Measurements from ENCODE around the gene TMEM30B.
A peak's percentile ranks its signal among the peaks of the same experiment; 100 is the strongest.
"Not testable (repeated sequence)": the region's sequence is repeated elsewhere in the genome, so short reads cannot be mapped to it uniquely, and the experiment has no call there.

The TMEM30B gene, protein sequence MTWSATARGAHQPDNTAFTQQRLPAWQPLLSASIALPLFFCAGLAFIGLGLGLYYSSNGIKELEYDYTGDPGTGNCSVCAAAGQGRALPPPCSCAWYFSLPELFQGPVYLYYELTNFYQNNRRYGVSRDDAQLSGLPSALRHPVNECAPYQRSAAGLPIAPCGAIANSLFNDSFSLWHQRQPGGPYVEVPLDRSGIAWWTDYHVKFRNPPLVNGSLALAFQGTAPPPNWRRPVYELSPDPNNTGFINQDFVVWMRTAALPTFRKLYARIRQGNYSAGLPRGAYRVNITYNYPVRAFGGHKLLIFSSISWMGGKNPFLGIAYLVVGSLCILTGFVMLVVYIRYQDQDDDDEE
- total RNA-seq = 10.2 to 23.1 (median 16.0) reads per million in 4 donors

DNA sequence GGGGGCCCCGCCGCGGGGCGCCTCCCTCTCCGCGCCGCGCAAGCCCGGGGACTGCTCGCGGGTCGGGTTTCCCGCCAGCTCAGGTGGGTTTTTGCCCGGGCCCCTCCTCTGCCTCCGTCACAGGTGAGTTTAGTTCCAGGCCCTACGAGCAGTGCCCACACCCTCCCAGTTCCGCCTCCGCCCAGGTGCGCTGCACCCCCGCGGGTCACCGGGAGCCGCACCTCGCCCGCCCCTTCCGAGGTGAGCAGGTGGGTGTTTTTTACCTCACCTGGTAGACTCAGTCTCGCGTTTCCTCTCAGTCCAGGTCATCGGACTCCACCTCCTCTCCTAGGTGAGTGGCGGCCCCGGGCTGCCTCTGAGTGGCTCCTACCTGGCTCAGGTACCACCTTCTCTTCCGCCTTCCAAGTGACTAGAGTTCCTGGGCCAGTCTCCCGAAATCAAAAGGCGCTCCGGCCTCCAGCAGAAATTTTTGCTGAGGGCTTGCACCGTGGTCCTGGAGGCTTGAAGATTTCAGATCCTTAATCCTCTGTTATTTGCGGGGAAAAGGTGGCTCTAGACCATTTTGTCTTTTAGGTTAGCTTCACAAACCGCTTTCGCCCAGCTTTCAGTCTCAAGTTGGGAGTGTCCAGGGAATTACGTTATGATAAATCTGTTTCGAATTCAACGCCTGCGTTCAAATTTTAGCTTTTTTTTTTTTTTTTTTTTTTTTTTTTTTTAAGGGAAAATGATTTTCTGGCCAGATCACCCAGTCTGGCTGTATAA is at the start of gene TMEM30B:
Gene TMEM30B (minus strand): TSS at position 153 of the 762 bp plus-strand sequence. CDS start 191 bp downstream, outside the sequence.
- DNase-seq = peak in 3 of 5 donors; percentile 8 to 27 (median 15)

DNA sequence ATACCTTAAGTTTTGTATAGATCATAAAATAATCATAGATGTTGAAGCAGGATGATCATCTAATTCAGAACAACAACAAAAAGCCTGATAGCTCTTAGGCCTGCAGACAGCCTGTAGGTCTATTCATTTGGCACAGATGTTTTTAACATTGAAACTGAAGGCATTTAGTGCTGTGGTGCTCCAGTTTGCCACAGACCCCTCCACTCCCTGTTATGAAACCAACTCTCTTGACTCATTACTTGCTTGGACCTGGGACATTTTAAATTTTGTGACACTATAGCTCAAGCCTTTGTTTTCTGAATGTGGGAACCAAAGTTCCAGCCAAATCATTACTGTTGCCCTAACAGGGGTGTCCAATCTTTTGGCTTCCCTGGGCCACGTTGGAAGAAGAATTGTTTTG is 49.4 kb upstream of the TMEM30B start:
- DNase-seq = peak in 1 of 5 donors; percentile 79

DNA sequence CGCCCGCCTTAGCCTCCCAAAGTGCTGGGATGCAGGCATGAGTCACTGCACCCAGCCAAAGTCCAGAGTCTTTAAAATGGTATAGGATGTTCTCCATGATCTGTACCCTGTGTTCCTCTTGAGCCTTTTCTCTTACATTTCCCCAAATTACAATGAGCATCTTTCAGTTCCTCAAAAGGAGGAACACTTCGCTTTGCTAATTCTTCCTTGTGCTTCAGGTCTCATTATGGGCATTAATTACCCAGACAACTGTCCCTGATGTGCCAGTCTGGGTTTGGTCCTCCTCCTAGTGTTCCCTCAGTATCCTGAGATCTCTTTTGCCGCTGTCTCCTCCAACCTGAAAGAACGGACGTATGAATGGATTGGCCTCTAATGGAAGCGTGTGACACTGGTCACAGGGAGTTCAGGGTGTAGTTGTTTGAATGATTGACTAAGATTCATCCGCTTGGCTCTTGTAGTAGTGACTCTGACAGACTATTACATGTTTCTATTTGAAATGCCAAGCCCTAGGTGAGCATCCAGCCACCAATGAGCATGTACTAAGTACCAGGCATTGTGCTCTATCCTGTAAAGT is 48.4 kb upstream of the TMEM30B start:
- no peak for DNase-seq

DNA sequence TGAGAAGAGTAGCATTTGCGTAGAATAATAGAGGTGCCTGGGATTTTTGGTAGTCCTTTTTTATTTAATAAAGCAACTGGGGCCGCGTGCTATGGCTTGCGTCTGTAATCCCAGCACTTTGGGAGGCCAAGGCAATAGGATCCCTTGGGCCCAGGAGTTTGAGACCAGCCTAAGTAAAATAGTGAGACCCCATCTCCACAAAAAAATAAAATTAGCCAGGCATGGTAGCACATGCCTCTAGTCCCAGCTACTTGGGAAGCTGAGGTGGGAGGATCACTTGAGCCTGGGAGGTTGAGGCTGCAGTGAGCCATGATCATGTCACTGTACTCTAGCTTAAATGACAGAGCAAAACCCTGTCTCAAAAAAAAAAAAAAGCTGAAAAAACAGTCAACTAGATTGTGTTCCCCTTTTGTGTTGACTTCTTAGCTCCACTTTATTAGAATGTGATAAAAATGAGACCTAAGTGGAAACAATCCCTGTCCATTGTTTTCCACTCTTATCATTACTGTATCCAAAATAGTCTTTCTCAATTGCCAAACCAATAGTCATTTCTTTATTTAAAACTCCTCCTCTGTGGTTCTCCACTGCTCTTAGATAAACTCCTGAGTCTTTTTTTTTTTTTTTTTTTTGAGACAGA is 47.6 kb upstream of the TMEM30B start:
- no peak for DNase-seq

DNA sequence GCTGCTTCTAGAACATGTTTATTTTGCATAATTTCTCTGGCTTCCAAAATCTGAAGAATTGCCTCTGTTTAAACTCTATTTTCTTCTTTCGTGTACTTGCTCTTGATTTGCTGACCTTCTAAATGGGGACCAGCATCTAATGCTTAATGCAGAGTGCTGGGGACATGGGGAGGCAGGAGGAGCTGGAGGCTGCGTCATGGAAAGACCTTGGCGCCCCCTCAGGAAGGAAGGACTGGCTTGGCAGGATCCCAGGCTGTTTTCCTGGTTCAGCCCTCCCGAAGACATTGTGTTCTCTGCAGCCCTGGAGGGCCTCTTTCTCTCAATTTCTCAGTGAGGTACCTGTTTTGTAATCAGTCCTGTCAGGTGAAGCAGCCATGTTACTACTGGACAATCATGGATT is 45.7 kb upstream of the TMEM30B start:
- no peak for DNase-seq

DNA sequence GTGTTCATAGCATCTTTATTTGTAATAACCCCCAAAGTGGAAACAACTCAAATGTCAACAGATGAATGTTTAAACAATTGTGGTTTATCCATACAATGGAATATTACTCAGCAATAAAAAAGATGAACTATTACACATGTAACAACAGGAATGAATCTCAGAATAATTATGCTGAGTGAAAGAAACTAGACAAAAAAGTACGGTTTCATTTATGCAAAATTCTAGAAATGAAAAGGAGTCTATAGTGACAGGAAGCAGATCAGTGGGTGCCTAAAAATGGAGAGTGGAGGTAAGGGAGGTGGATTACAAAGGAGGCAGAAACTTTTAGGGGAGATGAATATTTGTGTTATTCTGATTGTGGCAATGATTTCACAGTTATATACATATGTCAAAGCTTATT is 45.0 kb upstream of the TMEM30B start:
- no peak for DNase-seq

DNA sequence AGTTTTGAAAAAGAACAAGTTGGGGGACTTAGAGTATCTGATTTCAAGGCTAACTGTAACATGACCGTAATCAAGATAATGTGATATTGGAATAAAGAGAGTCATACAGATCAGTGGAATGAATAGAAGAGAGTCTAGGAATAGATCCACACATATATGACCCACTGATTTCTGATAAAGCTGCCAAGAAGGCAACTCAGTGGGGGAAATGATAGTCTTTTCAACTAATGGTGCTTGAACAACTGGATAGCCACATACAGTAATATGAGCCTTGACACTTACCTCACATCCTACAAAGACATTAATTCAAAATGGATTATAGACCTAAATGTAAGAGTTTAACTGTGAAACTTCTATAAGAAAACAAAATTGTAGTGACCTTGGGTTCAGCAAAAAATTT is 44.0 kb upstream of the TMEM30B start:
- no peak for DNase-seq

DNA sequence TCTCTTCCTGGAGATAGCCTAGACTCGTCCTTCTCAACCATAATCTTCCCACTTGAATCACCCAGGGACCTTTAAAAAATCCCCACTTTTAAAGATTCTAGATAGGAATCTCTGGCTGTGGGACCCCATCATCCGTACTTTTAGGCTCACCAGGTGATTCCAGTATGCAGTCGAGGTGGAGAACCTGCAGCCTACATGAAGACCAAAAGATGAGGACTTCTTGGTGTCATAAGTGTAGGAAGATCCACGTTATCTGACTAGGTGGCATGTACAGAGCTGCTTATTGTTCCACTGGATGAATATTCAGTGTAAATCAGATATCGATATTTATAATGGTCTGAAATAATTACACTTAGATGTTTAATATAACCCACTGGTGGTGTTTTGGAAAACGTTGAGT is 42.8 kb upstream of the TMEM30B start:
- no peak for DNase-seq

DNA sequence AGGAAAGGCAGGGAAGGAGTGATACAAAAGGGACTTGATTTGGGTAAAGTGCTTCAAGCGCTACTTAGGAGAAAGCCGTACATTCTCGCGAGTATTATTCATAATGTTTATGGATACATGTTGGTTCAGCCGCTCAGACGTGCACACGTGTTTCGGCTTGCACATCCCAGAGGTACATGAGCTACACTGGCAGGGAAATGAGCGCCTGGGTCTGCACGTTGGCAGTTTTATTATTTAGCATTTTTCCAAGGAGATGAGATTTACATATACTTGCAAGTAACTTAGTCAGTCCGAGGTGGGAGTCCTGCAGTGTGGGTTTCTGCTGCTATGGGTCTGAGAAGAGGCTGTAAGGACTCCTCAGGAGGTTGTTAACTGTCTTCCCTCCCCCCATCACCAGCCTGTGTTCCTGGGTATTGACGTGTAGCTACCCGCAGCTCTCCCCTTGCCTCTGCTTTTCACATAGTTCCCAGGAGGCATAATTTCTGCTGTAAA is 41.7 kb upstream of the TMEM30B start:
- peak in 1 of 5 donors; percentile 15 for DNase-seq

DNA sequence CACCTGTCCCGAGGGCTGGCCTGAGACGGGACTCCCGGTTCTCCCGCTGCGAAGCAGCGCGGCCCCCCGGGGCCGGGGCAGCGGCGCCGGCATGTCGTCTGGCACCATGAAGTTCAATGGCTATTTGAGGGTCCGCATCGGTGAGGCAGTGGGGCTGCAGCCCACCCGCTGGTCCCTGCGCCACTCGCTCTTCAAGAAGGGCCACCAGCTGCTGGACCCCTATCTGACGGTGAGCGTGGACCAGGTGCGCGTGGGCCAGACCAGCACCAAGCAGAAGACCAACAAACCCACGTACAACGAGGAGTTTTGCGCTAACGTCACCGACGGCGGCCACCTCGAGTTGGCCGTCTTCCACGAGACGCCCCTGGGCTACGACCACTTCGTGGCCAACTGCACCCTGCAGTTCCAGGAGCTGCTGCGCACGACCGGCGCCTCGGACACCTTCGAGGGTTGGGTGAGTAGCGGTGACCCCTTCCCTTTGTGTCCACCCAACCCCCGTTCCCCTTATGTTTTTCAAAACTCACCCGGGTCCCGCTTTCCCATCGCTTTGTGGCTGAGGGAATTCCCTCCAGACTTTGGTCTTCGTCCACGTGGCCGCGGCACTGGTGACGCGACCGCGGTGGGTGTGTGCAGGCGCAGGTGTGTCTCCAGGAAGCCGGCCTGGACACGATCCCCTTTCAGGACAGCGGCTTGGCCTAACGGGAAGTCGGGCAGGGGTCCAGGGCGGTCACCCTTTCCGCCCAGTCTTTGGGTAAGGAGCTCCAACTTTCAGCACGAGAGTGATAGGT is 41.1 kb upstream of the TMEM30B start:
- DNase-seq = peak in 2 of 5 donors; percentile 29 to 42

DNA sequence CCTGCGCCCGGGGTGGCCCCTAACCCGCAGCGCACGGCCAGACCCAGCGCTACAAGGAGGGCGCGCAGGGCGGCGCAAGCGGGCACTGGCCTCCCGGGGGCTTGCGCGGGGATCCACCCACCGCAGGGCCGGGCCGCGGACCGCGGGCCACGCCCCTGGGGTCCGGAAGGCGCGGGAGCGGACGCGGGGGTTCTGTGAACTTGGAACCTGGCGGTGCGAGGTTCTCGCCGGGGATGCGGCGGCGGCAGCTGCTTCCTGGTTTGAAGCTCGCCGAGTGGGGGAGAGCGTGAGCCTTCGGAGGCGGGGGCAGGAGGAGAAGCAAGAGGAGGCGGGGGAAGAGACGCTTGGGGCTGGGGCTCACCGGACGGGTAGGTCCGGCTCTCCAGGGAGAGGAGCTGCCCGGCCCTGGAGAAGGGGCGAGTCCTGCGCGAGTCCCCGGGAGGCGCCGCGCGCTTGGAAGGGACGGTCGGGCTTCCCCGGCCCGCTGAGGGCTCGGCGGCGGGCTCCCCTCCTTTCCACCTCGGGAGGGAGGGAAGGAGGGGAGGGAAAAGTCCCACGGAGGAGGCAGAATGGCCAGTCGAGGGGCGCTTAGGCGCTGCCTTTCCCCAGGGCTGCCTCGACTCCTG is 40.4 kb upstream of the TMEM30B start, which contains the start of gene PRKCH:
Gene PRKCH (plus strand): TSS at position 195 of the 626 bp plus-strand sequence. CDS start 523 bp downstream, outside the sequence.
- peak; percentile 69 to 88 (median 80) for DNase-seq

DNA sequence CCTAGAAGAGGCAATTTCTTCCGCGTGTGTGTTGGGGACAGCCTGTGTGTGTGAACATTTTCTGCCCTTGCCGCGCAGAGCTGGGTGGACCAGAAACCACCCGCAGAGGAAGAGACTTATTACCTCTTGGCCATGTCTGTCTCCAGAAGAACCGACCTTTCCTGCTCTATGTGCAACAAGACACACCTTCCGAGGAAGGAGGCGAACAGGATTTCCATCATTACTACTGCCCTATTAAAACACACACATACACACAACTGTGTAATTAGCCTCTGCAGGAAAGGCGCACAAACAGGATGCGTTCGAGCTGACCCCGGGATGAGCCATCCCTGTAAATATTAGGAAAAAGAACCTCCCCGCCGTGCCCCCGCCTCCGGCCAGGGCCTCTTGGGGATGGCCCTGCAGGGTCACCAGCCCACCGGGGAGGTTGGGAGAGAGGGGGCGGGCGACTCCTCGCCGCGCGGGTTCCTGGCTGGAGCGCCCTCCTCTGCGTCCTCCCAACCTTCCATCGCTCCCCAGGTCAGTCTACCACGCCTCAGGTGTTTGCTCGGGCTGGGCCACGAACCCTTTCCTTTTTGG is 39.8 kb upstream of the TMEM30B start:
- no peak for DNase-seq

DNA sequence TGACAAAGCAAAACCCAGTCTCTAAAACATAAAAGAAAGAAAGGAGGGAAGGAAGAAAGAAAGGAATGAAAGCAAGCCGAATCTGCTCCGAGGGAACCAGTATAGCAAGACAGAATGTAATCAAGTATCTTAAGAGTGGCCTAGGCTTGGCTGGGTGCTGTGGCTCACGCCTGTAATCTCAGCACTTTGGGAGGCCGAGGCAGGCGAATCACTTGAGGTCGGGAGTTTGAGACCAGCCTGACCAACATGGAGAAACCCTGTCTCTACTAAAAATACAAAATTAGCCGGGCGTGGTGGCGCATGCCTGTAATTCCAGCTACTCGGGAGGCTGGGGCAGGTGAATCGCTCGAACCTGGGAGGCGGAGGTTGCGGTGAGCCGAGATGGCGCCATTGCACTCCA is 39.0 kb upstream of the TMEM30B start:
- not testable (repeated sequence) for DNase-seq

DNA sequence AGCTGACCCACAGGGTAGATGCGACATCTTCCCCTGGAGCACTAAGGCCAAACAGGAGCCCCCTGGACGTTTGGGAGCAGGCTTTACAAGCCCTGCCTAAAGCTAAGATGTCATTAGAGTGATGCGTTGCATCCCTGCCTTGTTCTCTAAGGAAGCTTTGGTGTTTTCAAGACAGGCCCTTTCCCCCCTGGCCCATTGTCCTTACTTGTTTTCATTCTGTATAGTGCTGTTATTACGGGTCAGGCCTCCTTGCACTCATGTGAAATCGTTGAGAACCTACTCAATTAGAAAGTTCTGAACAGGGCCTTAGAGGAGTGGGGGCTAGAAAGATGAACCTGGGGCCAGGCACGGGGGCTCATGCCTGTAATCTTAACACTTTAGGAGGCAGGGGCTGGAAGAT is 38.6 kb upstream of the TMEM30B start:
- DNase-seq = no peak

DNA sequence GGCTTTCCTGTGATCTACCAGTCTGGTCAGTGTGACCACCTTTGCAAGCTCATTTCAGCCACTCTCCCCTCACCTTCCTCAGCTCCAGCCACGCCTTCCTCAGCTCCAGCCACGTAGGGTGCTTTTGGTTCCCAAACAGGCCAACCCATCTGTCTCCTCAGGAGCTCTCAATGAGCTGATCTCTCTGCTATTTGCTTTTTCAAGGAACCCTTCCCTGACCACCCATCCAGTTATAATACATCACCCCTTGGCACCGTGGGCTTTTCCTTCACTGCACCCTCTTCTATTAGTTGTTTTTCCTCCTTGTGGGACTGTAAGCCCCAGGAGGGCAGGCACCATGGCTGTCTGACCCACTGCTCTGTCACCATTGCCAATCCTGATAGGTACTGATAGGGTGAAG is 37.9 kb upstream of the TMEM30B start:
- DNase-seq = no peak

DNA sequence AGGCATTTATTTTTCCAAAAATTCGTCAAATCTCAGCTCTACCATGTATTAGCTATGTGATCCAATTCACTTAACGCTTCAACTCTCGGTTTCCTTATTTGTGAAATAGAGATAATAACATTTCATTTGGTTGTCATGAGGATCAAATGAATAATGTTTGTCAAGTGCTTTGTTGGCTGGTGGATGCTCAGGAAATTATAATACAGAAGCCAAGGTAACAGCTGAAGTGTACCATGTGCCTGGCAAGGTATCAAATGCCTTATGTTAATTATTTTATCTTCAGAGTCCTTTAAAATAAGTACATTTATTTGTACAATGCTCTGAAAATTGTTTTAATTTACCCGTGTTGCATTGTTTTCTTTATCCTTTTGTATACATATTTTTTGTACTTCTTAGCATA is 34.2 kb upstream of the TMEM30B start:
- DNase-seq = no peak

DNA sequence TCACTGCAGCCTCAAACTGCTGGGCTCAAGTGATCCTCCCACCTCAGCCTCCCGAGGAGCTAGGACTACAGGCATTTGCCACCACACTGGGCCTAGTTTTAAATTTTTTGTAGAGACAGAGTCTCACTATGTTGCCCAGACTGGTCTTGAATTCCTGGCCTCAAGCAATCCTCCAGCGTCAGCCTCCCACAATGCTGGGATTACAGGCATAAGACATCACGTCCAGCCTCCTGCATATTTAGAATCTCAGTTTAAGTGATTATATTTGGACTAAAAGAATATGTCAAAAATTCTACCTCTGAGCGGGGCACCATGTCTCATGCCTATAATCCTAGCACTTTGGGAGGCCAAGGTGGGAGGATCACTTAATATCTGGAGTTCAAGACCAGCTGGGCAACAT is 27.6 kb upstream of the TMEM30B start:
- DNase-seq = not testable (repeated sequence)

DNA sequence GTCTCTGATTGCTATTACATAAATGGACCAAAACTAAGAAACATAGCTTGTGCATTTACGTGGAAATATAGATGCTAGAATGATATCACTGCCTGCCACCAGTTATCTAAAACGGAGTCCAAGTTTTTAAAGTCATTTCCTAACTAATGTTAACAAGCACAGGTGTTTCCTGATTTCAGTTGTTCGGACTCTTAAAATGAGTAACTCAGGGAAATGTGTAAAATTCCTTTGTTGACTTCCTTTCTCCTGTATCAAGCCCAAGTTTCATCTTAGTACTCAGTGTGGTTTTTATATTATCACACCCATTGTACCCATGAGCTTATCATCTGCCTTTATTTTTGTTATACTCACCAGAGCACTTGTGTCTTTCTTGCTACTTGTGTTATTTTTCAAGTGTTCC is 27.1 kb upstream of the TMEM30B start:
- no peak for DNase-seq

DNA sequence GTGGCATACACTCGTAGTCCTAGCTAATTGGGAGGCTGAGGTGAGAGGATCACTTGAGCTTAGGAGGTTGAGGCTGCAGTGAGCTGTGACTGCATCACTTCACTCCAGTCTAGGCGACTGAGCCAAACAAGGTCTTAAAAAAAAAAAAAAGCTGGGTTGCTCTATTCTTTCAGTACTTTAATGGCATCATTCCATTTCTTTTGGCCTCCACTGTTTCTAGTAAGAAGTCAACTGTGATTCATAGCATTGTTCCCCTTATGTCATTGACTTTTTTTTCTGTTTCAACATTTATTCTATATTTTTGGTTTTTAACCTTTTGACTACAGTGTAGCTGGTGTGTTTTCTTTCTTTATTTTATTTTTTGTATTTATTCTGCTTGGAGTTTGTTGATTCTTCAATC is 23.6 kb upstream of the TMEM30B start:
- no peak for DNase-seq

DNA sequence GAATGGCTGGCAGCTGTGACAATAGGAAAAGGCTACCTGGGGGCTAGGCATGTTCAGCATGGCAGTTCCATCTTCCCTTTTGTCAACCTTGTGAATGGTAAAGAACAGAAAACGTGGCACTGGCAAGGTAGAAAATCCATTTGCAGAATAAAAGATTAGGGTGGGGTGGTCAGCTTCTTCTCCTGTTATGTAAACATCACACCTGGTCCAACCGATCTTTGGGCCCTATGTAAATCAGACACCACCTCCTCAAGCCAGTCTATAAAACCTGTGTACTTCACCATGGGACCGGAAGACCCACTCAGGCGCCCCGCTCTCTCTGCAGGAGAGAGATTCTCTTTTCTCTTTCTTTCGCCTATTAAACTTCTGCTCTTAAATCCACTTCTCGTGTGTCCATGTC is 19.6 kb upstream of the TMEM30B start:
- DNase-seq = no peak

DNA sequence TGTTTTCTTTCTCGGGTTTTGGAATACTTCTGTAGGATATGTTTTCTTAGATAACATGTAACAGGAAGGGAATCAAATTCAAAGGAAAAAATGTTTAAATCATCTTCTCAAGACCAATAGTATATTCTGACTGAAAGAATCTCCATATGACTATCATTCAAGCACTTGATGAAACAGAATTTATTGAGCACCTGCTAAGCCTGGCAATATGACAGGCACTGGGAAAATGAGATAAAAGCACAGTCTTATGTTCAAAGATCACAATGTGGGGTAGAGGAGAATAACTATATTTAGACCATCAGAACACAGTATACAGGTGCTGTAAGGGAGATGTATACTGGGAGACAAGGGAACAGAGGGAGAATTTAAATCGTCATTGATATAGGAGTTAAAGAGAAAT is 19.1 kb upstream of the TMEM30B start:
- DNase-seq = no peak

All from T-helper 1 cell (primary cell).